DMS79 (cell line): ENCODE results near the gene PIGT.

ENCODE experiments used
- DNase-seq: peaks from one replicate; lab custom pipeline; 2025; lab: John Stamatoyannopoulos, UW

PIGT gene

DNA sequence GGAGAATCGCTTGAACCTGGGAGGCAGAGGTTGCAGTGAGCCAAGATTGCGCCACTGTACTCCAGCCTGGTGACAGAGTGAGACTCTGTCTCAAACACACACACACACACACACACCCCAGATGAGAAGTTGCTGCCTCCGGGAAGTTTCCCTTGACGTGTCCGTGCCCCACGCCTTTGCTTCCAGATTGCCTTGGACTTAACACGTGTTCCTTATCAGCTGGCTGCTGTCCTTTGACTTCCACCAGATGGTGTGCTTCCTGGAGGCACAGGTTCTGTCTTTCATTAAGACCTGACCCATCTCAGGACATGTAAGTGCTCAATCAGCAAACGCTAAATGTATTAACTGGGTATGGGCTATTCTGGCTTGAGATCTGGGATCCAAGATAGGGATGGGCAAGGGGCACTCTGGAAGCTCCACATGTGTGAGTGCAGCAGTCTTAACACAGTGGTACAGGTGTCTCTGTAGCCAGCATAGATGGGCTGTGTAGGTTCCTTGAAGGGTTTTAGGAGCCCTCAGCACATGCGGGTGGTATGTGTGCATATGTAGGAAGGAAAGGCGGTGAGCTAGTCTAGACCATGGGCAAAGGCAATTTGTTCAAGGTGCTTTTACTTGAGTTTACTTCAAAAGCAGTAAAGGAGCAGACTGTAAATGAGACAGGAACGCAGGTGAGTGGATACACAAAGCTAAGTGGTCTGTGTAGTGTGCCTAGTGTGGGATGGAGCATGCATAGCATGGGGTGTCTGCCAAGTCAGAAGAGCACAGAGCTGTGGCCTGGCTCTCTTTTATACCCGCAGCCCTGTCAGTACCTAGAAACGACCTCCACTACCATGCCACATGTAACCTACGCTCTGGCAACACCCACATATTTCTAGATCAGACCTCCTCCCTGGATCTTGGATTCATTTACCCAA, 11.6 kb downstream of the PIGT start:
- no peak for DNase-seq

DNA sequence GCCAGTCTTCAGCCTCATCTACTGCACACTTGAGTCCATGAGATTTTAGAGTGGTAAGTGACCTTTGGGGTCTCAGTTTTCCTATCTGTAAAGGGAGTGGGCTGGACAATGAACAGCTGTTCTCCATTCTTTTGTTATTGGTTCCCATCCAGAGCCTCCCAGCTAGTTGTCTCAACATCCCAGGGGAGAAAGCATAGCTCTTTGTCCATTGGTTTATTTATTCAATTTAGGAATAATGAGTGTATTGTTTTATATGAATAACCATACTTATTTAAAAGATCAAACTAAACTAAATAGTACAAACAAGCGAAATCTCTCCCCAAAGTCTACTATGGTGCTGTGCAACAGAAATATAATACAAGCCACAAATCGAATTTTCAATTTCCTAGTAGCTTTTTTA, 13.7 kb downstream of the PIGT start:
- DNase-seq: no peak

DNA sequence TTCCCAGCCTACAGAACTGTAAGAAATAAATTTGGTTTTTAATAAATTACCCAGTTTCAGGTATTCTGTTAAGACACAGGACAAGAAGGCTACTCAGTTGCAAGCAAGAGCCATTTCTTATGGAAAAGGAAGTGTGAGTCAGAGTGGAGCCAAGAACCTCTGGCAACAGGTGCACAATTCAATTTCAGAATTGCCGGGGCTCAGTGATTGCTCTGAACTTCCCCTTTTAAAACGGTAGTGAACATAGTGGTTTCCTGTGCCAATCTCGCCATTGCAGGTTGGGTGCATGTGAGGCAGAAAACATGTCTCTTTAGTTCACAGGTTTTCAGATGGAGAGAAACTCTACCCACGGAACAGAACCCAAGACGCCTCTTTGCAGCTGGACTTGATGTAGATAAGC, 16.4 kb downstream of the PIGT start:
- DNase-seq: no peak

DNA sequence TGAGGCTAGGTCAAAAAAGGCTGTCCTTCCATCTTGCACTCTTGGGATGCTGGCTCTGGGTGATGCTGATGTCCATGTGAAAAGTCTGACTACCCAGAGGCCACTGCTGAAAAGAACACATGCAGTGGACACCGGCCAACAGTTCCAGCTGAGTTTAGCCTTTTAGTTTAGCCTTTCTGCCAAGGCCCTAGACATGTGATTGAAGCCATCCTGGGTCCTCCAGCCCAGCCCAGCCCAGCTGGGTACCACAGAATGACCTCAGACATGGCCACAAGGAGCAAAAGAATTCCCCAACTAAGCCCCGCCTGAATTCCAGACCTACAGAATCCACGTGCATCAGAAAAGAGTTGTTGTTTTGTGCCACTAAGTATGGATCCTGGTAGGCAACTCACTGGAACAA, 17.4 kb downstream of the PIGT start:
- no peak for DNase-seq

DNA sequence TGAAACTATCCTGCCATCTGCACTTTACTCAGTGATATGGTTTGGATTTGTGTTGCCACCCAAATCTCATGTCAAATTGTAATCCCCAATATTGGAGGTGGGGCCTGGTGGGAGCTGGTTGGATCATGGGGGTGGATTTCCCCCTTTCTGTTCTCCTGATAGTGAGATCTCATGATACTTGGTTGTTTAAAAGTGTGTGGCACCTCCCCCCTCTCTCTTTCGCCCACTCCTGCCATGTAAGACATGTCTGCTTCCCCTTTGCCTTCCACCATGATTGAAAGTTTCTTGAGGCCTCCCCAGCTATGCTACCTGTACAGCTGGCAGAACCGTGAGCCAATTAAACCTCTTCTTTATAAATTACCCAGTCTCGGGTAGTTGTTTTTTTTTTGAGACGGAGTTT, 18.0 kb downstream of the PIGT start:
- DNase-seq: no peak

DNA sequence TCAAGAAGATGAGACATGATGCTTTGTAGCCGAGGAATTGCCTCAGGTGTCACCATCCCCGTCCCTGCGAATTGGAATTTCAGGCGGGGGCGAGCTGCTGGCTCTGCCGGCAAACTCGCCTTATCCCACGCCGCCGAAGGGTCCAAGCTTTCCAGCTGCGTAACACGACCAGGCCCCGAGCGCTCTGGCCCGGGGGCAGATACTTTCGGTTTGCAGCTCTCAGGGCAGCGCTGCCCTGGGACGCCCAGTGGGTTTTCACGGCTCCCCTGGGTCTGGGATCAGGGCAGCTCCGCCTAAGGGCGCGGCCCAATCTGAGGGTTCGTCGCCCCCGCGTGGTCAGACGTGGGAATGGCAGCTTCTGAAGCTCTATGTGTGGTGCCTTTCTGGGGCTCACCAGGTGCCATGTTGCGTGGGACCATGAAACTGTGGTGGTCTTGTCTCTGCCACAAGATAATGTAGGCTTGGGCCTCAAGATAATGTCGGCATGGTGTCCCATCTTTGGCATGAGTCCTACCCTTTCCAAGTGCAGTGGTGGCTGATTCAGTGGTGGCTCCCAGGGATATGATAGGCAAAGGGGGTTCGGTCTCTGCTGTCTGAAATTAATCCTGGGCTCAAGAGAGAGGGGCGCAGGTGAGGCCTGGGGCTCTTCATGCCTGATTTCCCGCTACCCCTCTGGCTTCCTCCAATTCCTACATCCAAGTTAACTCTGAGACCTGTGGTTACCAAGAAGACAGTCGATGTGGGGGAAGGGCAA, 21.0 kb downstream of the PIGT start:
- DNase-seq: peak; percentile 18

DNA sequence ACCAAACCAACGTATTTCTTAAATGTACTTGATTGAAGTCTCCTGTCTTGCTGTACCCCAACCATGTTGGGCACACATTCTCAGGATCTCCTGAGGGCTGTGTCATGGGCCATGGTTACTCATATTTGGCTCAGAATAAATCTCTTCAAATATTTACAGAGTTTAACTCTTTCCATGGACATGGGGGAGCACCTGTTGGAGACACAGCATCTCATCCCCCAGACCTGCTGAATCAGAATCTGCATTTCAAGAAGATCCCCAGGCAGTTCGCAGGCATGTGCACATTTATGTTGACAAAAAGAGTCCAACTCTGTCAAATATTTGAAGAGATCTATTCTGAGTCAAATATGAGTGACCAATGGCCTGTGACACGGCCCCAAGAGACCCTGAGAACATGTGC, 24.5 kb downstream of the PIGT start:
- DNase-seq: no peak

DNA sequence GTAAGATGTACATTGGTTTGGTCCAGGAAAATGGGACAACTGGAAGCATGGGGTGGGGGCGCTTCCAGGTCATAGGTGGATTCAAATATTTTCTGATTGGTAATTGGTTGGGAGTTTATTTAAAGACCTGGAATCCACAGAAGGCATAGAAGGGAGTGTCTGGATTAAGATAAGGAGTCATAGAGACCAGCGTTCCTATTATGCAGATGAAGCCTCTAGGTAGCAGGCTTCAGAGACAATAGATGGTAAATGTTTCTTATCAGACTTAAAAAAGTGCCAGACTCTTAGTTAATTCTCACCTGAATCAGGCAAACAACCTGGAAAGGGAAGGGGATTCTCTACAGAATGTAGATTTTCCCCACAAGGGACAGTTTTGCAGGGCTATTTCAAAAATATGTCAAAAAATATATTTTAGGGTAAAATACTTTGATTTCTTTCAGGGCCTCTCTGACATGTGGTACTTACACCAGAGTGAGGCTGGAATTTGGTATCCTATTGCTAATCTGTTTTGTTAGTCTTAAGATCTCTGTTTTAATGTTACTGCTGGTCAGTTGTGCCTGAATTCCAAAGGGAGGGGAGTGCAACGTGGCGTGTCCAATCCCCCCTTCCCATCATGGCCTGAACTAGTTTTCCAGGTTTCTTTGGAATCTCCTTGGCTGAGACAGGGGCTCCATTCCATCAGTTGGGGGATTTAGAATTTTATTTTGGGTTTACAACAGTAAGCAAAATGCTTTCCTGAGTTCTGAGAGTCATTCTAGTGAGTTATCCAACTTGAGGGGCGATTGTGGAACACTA, 25.1 kb downstream of the PIGT start:
- no peak for DNase-seq

DNA sequence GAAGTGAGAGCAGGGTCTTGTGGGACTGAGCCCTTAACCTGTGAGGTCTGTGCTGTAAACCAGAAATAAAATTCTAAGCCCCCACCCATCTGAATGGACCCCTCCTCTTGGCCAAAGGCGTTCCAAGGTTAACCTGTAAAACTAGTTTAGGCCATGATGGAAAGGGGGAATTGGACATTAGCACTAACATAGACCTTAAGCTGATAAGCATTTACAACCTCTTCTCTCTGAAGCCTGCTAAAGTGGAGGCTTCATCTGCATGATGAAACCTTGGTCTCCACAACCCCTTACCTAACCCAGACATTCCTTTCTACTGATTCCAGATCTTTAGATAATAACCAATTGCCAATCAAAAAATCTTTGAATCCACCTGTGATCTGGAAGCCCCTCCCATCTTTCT, 25.8 kb downstream of the PIGT start:
- no peak for DNase-seq

DNA sequence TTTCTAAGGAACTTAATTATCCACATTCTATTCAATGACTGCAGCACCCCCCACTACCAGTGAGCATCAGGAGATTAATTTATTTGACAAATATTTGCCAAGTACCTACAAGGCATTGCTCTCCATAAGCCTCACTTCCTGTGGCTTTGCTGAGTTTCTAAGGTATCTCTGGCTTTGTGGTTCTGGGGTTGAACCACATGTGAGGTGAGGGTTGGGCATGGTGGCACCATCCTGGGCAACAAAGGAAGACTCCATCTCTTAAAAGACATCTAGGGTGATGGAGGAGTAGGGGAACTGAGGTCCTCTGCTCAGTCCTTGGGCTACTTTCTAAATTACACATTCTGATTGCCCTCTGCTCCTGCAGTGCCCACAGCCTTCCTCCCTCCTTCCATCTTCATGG, 28.1 kb downstream of the PIGT start:
- no peak for DNase-seq

DNA sequence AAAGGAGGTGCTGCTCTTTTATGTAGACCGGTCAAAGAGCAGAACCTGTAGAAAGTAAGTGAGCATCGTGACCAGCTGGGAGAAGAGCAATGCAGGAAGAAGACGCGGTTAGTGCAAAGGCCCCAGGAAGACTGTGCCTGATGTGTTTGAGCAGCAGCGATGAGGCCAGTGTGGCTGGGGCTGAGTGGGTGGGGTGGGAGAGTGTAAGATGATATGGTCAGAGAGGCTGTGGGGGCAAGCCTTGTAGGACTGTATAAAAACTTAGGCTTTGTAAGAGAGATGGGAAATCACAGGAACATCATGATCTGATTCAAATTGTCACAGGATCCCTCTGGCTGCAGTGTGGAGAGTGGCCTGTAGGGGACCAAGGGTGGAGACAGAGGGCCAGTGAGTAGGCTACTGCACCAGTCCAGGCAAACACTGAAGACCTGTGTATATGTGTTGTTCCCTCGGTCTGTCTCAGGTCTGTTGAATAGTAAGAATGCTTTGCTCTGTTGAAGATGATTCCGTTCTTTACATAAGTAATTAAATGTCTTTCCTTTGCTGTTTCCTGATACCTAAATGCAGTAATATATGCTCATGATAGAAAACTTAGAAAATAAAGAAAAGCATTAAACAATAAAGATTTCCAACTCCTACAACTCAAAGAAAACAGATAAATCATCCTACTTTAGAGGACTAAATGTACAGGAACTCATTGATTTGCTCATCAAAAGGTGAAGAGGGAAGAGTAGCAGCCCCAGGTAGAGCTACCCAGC, 30.0 kb downstream of the PIGT start:
- DNase-seq: no peak

DNA sequence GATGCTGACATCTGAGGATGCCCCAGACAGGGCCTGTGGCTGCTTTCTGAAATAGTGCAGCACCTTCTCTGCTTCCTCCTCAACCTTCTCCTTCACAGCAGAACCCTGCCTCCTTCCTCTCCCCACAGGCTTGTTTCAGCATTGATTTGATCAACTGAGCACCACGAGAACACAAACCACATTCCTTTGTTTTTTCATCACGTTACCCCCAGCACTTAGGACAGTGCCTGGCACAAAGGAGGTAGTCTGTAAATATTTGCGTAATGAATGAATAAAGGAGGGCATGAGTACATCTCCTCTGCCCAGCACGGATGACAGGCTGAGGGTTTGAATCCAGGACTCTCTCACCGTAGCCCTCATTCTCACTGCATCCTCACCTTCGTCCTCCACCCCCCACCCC, 32.3 kb downstream of the PIGT start:
- DNase-seq: no peak

DNA sequence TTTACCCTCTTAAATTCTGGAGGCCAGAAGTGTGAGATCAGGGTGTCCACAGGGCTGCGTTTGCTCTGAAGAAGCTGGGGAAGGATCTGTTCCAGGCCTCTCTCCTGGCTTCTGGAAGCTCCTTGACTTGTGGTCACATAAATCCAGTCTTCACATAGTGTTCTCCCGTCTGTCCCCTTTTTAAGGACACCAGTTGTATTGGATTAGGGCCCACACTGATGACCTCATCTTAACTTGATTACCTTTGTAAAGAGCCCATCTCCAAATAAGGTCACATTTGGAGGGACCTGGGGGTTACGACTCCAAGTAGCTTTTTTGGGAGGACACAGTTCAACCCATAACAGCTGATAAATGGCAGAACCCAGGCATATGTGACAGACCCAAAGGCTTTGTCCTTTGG, 33.6 kb downstream of the PIGT start:
- DNase-seq: no peak

DNA sequence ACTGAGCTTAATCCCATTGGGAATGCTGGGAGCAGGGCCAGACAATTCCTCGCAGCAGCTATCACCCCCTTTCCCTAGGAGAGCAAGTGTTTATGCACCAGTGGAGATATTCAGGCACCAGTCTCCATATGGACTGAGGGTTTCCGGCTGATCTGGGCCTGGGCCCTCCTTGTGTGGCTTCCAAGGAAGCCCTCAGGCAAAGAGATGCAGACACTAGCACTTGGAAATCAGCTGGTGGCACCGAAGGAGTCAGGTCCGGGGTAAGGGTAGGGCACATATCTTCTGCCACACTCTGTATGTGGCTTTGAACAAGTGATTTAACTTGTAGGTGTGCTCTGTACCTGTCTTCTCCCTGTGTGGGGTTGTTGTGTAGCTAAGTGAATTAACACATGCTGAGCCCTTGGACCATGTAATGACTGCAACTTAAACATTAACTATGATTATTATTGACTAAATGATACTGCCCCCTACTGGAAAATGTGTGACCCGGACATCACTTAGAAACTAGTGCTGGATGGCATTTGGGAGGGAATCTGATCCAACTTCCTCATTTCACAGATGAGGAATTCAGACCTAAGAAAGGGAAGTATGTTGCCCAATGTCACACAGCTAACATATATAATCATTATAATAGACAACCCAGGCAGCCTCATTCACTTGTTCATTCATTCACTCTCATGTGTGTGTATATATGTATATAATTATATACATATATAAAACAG, 34.3 kb downstream of the PIGT start:
- DNase-seq: no peak

DNA sequence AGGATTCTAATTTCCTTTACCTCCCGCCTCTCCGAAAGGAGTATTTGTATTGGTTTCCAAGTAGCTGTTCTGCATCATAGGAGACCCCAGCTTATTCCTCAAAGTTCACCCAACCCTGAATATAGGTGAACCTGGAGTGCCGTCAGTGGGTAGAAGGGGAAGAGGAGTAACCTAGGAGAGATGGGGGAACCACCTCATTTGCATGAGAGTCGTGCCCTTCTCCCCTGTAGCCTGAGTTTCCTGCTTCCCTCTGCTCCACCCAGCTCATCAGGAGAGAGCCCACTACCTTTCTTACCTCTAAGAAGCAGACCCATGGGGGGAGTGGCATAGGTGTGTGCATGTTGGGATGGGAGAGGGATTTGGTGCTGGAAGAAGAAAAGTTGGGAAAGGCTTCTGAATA, 36.3 kb downstream of the PIGT start:
- no peak for DNase-seq

DNA sequence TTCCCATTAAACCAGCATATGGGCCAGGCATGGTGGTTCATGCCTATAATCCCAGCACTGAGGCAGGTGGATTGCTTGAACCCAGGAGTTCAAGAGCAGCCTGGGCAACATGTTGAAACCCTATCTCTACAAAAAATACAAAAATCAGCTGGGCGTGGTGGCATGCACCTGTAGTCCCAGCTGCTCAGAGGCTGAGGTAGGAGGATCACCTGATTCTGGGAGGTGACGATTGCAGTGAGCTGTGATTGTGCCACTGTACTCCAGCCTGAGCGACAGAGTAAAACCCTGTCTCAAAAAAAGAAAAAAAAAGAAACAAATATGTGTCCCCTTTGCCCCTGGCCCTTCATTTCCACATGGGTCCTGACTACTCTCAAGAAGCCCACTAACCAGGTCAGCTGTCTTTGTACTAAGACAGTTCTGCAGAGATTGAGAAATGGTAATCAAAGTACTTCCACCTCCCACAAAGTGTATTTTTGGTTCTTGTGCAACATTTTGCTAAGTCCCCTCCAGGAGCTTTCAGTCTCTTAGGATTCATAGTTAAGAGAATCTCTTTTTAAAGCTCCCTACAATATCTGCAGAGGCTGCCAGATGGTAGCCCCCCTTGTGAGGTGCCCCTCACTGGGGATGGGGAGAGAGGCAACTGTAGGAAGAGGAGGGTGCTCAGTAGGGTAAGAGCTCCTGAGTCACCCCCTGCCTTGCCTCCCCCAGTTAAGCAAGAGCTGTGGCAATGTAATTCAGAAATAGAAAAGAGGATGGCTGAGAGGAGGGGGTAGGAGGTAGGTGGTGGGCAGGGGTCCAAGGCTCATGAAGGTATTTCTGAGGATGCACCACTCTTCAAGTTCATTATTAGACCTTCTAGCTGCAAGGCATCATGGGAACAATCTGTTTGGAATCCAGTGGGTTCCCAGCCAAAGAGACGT, 37.1 kb downstream of the PIGT start:
- no peak for DNase-seq

DNA sequence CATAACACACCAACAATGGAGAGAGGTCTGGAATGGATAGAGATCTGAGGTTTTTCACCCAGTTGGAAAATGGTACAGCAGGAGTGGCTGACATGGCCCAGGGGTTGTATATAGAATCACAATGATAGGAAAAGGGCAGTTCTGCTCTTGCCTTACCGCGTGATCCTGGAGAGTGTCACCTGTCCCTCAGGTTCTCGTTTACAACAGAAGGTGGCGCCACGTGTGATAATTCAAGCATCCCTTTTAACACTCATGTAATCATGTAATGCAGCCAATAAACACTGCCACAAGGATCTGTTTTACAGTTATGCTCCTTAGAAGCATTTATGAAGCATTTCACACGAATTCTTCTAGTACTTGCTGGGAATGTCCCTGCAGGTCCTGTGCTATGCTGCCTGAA, 40.7 kb downstream of the PIGT start:
- no peak for DNase-seq

DNA sequence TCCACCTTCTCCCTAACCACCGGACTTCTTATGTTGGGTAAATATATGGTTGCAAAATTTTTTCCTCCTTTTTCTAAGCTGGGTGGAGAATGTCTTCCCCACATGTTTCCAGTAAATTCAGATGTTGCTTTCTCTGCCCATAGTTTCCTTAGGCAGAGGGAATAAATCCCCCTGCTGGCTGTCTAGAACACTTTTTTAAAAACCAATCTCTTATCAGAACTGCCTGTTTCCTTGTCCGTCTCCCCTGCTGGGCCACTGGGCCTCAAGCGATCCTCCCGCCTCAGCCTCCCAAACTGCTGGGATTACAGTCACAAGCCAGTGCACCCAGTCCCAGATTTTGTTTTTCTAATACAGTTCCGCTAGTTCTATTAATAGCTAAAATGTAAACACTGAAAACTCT, 43.7 kb downstream of the PIGT start:
- DNase-seq: no peak

DNA sequence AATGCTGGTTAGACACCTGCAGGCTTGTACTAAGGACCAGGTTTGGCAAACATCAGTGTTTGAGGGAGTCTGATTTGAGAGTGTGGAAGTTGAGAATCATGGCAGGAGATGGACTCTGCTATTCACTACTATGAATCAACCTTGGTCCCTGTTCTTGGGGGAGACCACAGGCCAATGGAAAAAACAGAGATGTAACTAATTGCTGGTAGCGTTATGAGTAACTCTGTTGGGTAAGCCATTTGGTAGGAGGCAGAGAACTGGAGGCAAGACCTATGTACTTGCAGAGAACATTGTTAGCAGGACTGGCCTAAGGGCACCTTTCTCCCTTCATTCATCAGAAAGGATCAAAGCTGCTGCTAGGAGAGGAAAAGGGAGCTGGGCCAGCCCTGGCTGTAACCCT, 45.3 kb downstream of the PIGT start:
- DNase-seq: no peak
